Dermis microvascular lymphatic vessel endothelial cell (primary cell): ENCODE results near the gene TGFBR2. TPM values are rescaled to one million over a fixed set of nuclear protein-coding genes. Genes with fewer than 3 reads are reported as not detected.
"Not testable (repeated sequence)": the region's sequence is repeated elsewhere in the genome, so short reads cannot be mapped to it uniquely, and the experiment has no call there.

Experiments
- DNase-seq, 2 donors: peaks; one replicate each; pipeline versions ENCODE4 v3.0.0 to v3.0.0-alpha.2; 2010; ENCODE audit warnings: low read depth in 2 of 2
- total RNA-seq: library from RNA; depleted of rRNA; stranded (reverse); fragments of >200 nt; gene quantifications from 2 replicates; pipeline ENCODE4 v1.2.1, GENCODE V29; 2014

TGFBR2 gene
- total RNA-seq, 1 donor from 2014 or later: 303 TPM

GRCh38 chr3:30619318-30619717 lies 12.9 kb downstream of the TGFBR2 start:
- DNase-seq: no peak

GRCh38 chr3:30620402-30621360 lies 14.3 kb downstream of the TGFBR2 start:
- no peak for DNase-seq

- DNase-seq: no peak
These were observed 15.2 kb downstream of the TGFBR2 start for GRCh38 chr3:30621576-30621975.

GRCh38 chr3:30622047-30622545 lies 15.7 kb downstream of the TGFBR2 start:
- DNase-seq: no peak

GRCh38 chr3:30622790-30623189 lies 16.4 kb downstream of the TGFBR2 start:
- DNase-seq: no peak

- DNase-seq: no peak
These were observed 16.9 kb downstream of the TGFBR2 start for GRCh38 chr3:30623351-30623750.

- DNase-seq: not testable (repeated sequence)
These were observed 18.1 kb downstream of the TGFBR2 start for GRCh38 chr3:30624480-30624879.

- peak; percentile 74 to 83 for DNase-seq
These were observed 19.4 kb downstream of the TGFBR2 start for GRCh38 chr3:30625541-30626438.

GRCh38 chr3:30626443-30627180 lies 20.2 kb downstream of the TGFBR2 start:
- DNase-seq: no peak

- DNase-seq: no peak
These were observed 22.0 kb downstream of the TGFBR2 start for GRCh38 chr3:30628205-30628900.

GRCh38 chr3:30628901-30629590 lies 22.6 kb downstream of the TGFBR2 start:
- DNase-seq: no peak

- DNase-seq: no peak
These were observed 23.3 kb downstream of the TGFBR2 start for GRCh38 chr3:30629746-30630145.

- no peak for DNase-seq
These were observed 24.0 kb downstream of the TGFBR2 start for GRCh38 chr3:30630238-30631030.

GRCh38 chr3:30631243-30631904 lies 25.0 kb downstream of the TGFBR2 start:
- DNase-seq: peak in 1 of 2 donors; percentile 90

- DNase-seq: no peak
These were observed 25.7 kb downstream of the TGFBR2 start for GRCh38 chr3:30632065-30632464.

GRCh38 chr3:30632521-30632920 lies 26.1 kb downstream of the TGFBR2 start:
- no peak for DNase-seq

- no peak for DNase-seq
These were observed 27.3 kb downstream of the TGFBR2 start for GRCh38 chr3:30633718-30634117.
